DLD1 (cell line): Measurements from ENCODE around the gene CCDC183.
"Not testable (repeated sequence)": the region's sequence is repeated elsewhere in the genome, so short reads cannot be mapped to it uniquely, and the experiment has no call there.

ENCODE experiments used
- in situ Hi-C: cut with HindIII; loops from 2 replicates; pipeline ENCODE4 v1.10.0; 2017; ENCODE audit warnings: low sequenced_read_pairs

The CCDC183 gene

GRCh38 chr9:136821826-136822544 lies 25.8 kb downstream of the CCDC183 start:
- in situ Hi-C loops: loop anchor here (25.0 kb wide), 2 partner anchors 215 to 340 kb away; partner anchors contain the start of genes ABCA2, FUT7, LRRC26 and NPDC1

GRCh38 chr9:136823136-136824046 lies 27.3 kb downstream of the CCDC183 start:
- in situ Hi-C loops: loop anchor here (25.0 kb wide), 2 partner anchors 214 to 339 kb away; partner anchors contain the start of genes ABCA2, FUT7, LRRC26 and NPDC1

- in situ Hi-C loops: loop anchor here (25.0 kb wide), 2 partner anchors 213 to 338 kb away; partner anchors contain the start of genes ABCA2, FUT7, LRRC26 and NPDC1
Observed at GRCh38 chr9:136824496-136825225, 28.5 kb downstream of the CCDC183 start.

- in situ Hi-C loops: no loop called here
Observed at GRCh38 chr9:136825295-136826187, 29.4 kb downstream of the CCDC183 start.

GRCh38 chr9:136826188-136826541 lies 30.0 kb downstream of the CCDC183 start:
- in situ Hi-C loops: no loop called here

GRCh38 chr9:136826703-136827582 lies 30.8 kb downstream of the CCDC183 start:
- in situ Hi-C loops: no loop called here

GRCh38 chr9:136827794-136828473 lies 31.8 kb downstream of the CCDC183 start:
- in situ Hi-C loops: no loop called here

GRCh38 chr9:136828474-136829140 lies 32.5 kb downstream of the CCDC183 start:
- in situ Hi-C loops: no loop called here

GRCh38 chr9:136829412-136829811 lies 33.3 kb downstream of the CCDC183 start:
- in situ Hi-C loops: no loop called here

- in situ Hi-C loops: no loop called here
Observed at GRCh38 chr9:136829981-136830885, 34.1 kb downstream of the CCDC183 start.

- in situ Hi-C loops: no loop called here
Observed at GRCh38 chr9:136831002-136831719, 35.0 kb downstream of the CCDC183 start.

- in situ Hi-C loops: no loop called here
Observed at GRCh38 chr9:136831720-136832104, 35.6 kb downstream of the CCDC183 start.

- in situ Hi-C loops: no loop called here
Observed at GRCh38 chr9:136832581-136832980, 36.4 kb downstream of the CCDC183 start.

GRCh38 chr9:136833381-136834048 lies 37.4 kb downstream of the CCDC183 start:
- in situ Hi-C loops: not testable (repeated sequence)

- in situ Hi-C loops: no loop called here
Observed at GRCh38 chr9:136835162-136835931, 39.2 kb downstream of the CCDC183 start.
